M059J (cell line): Measurements from ENCODE around the gene MAP4. TPM values are rescaled to one million over a fixed set of nuclear protein-coding genes. Genes with fewer than 3 reads are reported as not detected.

Source experiments
- DNase-seq: peaks from one replicate; pipeline ENCODE4 v3.0.0-alpha.2; 2012; ENCODE audit warnings: low read depth
- total RNA-seq: library from RNA; depleted of rRNA; stranded (reverse); fragments of >200 nt; shearing (Covaris generic); gene quantifications from 2 replicates; pipeline ENCODE4 v1.2.3, GENCODE V29; 2014

MAP4 gene
- total RNA-seq, 1 experiment from 2014 or later = 95.5 TPM

DNA sequence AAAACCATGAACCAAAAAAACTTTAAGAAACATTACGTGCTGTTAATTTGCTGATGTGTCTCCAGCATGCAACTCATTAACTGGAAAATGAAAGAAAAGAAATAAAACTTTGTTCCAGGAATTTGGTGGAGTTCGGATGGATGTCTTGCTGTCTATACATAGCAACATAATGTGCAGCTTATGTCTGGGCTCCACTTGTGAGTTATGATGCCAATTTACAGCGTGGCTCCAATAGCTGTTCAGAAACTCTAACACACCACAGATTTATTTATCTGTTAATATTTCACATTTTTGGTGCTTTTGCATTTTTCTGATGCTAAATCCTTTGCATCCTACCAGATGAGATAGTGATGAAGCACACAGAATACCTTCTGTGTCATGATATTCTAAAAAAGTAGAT lies 45.1 kb downstream of the MAP4 start:
- DNase-seq = no peak

DNA sequence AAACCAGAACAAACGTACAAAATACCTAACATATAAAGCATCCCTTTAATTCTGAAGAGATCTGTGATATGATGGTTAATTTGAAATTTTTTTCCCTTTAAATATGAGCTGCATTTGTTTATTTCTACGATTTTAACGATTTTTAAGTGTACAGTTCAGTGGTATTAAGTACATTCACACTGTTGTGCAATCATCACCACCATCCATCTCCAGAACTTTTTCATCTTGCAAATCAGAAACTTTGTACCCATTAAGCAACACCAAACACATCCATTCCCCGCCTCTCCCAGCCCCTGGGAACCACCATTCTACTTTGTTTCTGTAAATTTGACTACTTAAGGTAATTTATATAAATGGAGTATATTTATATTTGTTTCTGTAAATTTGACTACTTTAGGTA lies 51.5 kb downstream of the MAP4 start:
- DNase-seq = no peak

DNA sequence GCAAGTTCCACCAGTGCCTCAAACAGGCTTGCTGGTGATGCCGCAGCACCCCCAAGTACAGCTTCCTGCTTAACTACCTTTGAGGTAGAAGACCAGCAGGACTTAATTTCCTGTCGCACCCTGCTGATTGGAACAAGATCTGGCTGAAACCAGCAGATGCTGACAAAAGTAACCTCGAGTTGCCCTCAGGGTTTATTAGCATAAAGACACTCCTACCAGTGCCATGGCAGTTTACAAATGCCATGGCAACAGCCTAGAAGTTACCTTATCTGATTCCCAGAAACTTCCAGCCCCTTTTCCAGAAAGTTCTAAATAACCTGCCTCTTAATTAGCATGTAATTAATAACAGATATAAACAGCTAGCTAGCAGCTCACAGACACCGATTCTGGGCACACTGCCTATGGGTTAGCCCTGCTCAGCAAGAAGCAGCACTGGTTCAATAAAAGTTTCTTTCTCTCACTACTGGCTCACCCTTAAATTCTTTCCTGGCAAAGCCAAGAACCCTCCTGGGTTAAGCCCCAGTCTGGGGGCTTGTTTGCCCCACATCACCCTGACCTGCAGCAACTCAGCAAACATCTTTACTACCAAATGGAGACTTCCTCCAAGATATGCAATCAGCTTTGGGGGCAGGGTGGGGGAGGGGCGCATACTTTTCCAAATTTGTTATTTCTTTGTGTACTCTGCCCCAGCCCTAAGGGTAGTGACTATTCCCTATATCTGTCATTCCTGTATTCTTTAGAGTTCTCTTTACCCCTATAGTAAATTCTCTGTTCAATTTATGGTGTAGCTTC lies 54.2 kb downstream of the MAP4 start:
- DNase-seq = peak; percentile 81

DNA sequence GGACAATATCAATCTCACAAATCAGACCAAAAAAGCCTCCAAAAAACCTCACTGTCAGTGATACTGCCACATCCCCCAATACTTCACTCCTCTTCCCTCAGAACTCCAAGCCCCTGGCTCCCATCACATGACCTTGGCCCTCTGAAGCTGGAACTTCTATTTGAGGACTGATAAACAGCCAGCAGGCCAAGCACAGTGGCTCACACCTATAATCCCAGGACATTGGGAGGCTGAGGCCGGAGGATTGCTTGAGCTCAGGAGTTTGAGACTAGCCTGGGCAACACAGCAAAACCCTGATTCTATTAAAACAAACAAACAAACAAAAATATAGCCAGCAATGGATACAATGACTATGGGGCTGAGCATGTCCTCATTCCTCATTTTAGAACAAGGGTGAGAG lies 55.2 kb downstream of the MAP4 start:
- no peak for DNase-seq

DNA sequence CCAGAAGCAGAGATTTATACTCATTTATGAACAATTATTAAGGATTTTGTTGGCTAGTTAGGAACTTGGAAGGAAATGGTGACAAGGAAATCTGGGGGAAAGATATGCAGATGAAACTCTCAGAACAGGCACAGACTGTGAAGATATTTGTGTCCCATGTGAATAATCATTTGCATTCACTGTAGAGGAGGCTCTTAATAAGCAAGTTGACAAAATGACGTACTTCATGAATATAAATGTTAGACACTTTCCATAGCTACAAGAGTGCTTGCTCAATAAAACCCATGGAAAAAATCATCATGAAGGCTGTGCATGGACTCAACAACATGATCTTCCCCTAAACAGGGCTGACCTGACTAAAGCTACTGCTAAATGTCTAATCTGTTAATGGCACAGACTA lies 59.7 kb downstream of the MAP4 start:
- no peak for DNase-seq

DNA sequence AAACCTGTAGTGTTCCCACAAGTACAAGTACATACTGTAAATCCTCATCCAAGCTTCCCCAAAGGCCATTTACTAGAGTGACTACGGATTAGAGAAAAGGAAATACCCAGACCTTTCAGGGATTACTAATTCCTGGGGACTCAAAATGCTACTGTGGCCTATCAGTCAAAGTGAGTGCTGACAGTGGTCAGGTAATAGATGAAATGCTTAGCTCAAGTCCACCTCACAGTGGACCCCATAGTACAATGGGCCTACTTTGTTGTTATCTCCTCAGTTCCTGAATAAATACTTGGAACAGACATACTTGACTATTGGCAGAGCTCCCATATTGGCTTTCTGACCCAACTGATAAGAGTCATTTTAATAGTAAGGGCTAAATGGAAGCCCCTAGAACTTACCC lies 61.6 kb downstream of the MAP4 start:
- DNase-seq = no peak

DNA sequence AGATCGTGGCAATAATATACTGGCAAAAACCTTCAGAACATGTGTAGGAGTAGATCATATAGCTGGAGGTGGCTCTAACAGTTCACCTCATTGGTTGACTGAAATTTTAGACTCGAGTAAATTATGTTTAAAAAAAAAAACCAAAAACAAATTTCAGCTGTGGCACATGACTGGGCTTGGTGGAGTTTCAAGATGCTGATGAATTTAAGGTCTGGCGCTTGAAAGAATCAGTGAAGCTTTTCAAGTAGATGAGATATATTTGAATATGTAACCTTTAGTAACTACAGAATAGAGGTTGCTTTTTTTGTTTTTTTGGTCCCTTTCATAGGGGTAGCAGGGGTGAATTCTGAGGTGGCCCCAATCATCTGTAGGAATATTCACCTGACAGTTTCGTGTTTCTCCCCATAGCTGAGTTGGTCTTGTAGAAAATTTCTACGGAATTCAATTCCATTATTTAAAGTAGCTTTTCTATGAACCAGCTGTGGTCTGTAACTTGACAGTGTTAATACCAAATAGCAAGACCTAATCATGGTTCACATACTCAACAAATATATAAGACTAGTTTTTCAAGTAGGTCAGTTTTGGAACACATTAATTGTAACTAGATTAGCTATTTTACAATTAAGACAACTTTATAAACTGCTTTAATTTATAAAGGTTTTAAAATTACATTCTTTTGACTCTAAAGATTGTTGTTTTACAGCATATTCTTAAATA lies 65.6 kb downstream of the MAP4 start:
- no peak for DNase-seq

DNA sequence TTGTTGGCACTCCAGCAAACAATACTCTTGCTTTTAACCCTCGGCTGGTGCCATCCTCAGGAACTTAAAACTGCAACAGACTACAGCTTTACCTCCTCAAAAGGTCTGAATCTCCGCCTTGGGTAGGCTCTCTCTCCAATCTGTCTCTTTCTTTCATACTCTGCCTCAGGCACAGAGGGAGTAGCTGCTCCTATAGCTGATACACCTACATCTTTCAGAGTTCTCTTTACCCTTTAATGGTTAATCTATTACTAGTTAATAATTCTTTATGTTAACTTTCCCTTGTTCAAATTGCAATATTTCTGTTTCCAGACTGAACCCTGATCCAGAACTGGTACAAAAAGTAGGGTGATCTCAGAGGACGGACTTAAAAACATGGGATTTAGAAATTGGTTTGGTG lies 66.2 kb downstream of the MAP4 start:
- DNase-seq = no peak

DNA sequence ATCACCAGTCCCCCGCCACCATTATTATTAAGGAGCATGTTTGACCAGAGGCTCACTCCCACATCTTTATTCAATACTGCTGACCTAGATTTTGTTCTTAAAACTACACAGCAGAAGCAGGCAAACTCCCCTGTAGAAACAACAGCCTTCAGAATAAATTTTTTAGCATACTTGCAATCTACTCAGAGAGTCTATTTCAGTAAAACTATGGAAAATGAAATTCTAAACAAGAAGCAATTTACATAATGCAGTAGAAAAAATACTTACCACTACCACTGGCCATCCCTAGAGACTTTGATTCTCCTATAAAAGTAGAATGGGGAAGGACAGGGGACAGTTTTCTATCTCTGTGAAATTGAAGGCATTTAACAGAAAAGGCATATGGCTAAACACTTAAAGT lies 76.0 kb downstream of the MAP4 start:
- DNase-seq = no peak

DNA sequence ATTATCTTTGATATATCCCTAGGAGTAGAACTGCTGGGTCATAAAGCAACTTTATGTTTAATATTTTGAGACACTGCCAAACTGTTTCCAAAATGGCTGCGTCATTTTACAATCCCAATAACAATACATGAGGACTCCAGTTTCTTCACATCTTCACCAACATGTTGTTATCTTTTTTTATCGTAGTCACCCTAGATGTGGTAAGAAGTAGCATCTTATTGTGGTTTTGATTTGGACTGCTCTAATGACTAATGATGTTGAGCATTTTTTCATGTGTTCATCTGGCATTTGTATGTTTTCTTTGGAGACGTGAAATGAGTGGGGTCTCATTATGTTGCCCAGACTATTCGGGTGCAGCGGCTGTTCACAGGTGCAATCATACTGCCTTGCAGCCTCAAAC lies 83.8 kb downstream of the MAP4 start:
- DNase-seq = peak; percentile 23

DNA sequence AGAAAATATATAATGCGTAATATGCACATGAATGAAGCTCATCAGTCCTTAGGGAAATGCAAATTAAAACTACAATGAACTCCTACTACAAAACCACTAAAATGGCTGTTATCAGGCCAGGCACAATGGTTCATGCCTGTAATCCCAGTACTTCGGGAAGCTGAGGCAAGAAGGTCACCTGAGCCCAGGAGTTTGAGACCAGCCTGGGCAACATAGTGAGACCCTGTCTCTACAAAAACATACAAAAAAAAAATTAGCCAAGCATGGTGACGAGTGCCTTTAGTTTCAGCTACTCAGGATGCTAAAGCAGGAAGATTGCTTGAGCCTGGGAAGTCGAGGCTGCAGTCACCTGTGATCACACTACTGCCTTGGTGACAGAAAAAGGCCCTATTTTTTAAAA lies 85.2 kb downstream of the MAP4 start:
- no peak for DNase-seq

DNA sequence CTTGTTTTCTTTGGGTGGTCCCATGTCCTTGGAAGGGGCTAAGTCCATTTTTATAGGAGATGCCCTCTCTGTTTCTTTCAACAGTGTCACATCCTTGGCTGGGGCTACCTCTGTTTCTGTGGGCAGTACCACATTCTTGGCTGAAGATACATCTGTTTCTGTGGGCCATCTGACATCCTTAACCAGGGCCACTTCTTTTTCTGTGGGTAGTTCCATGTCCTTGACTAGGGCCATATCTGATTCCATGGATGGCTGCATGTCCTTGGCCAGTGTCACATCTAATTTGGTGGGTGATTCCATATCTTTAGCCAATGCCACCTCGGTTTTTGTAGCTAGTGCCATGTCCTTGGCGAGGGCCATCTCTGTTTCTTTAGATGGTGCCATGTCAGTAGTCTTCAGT lies 99.5 kb downstream of the MAP4 start:
- no peak for DNase-seq

DNA sequence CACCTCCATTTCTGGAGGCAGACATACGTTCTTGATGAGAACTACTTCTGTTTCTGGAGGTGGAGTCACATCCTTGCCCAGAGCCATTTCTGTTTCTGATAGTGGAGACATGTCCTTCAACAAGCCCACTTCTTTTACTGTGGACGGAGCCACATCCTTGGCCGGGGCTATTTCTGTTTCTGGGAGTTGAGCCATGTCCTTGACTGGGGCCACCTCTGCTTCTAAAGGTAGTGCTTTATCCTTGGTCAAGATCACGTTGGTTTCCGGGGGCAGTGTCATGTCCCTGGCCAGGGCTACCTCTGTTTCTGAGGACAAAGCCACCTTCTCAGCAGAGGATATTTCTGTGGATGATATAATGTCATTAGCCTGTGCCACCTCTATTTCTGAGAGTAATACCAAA lies 100.0 kb downstream of the MAP4 start:
- DNase-seq = no peak

DNA sequence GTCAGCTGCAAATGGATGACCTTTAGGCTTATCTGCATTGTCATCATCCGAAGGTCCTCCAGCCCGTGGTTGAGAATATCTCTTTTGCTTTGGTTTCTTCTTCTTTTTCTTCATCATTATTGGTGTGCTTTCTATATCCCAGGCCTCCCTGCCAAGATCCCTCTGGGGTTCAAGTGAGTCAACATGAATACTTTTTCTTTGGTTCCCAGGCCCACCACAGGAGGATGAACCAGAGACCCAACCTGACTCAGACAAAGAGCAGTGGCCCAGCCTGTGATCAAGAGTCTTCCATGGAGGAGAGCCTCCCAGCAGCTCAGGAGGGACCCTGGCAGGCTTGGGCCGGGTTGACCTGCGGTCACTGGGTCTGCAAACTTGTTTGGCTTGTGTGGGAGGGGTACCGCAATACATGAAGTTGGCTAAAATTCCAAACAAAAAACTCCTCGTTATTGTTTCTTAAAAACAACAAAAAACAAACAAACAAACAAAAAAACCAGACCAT lies 104.2 kb downstream of the MAP4 start:
- peak; percentile 40 for DNase-seq

DNA sequence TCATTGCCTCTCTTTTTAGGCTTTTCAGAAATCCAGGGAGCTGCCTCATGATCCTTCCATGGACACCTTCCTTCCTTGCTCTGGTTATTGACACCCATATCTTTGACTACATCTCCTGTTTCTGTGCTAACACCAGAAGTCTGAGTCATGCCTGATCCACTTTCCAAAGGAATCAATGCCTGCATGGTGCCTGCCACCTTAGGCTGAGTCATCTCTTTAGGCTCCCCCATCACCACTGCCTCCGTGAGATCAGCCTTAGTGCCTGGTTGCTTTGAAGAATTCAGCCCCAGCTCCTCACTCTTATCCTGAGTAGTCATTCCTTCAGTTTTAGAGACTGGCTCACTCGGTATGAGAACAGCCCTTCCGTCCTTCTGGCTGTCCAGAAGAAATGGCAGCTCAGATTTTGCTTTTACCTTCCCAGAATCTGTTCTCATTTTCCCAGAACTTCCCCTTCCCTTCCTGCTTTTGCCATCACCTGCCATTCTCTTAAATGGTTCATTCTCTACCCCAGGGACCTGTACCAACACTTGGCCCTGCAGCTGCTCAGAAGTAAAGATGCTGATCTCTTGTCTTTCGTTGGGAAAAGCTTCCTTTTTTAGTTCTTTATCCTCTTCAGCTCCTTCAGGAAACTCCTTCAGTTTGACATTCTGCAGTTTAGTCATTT lies 105.3 kb downstream of the MAP4 start:
- peak; percentile 92 for DNase-seq

DNA sequence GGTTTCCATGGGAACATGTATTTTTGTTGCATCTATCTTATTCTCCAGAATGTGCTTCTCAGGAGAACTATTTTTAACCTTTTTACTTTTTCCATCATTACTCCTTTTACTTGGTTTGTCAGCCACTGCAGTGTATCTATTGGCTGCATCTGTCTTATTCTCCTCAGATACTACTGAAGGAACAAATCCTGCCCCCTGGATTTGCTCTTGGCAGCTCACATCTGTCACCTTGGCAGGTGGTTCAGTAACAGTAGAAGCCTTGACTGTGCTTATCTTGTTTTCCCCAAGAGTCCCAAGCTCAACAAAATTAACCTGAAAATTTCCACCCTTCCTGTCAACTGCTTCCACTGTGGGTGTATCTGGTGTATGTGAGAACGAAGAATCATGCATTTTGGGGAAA lies 106.0 kb downstream of the MAP4 start:
- no peak for DNase-seq

DNA sequence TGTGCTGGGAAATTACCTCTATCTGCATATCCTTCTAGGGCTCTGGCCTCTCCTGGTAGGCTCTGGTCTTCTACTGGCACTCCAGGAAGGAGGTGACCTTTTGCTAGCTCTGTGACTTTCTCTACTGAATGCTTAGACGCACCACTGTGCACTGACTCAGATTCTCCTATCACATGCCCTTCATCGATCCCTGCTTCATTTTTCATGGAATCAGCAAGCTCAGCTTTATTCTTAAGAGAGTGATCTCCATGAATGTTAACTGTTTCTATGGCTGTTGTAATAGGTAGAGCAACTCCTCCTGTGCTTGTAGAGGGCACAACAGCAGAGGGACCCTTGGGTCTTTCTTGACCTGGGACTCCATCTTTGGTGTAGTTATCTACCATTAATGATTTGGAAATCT lies 106.6 kb downstream of the MAP4 start:
- no peak for DNase-seq

DNA sequence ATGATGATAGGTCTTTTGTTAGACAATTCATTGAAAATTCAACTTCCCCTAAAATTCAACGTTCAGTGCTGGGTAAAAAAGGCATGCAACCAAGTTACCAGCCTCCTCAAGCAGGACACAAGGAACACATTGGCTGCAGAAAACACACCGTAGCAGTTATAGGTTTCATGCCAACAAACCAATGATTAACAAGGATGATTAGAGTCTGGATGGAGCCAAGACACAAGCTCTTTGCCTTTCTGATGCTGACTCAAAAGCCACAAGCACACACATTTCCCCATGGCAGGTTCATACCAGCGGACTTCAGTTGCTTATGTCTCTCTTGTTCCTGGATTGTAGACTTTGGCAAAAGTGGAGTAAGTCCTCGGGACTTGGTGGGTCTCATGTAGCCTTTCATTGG lies 107.5 kb downstream of the MAP4 start:
- DNase-seq = no peak

DNA sequence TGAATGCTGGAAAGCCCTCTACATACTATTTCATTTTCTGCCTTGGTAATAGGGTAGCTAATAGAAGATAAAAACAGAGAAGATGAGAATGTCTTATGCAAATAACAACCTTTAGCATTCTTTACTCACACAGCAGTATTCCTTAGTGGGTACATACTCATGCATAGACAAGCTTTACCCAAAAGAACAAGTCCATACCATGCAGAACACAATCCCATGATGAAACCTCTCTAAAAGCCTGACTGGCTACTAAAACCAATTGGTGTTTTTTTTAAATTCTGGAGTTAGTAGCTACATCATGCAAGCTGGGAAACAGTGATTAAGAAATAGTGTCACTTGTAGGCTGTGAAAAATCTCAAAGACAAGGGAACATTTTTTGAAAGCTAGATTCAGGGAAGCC lies 108.4 kb downstream of the MAP4 start:
- no peak for DNase-seq

DNA sequence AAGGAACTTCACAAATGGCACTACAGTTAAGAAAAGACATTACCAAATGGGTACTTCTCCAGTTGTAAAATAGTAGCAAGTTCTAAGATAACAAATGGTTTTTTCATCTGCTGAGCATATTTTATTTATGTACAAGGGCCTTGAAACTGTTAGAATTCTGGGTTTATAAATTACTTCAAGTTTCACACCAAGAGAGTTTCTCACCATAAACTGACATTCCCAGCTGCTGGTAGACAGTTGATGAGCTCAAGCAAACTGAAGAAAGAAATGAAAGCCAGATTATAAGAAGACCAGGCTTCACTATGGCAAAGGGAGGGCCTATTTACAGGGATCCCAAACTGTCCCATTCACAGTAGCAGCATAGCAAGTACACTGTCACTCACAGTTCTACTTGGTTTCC lies 113.5 kb downstream of the MAP4 start:
- DNase-seq = no peak

DNA sequence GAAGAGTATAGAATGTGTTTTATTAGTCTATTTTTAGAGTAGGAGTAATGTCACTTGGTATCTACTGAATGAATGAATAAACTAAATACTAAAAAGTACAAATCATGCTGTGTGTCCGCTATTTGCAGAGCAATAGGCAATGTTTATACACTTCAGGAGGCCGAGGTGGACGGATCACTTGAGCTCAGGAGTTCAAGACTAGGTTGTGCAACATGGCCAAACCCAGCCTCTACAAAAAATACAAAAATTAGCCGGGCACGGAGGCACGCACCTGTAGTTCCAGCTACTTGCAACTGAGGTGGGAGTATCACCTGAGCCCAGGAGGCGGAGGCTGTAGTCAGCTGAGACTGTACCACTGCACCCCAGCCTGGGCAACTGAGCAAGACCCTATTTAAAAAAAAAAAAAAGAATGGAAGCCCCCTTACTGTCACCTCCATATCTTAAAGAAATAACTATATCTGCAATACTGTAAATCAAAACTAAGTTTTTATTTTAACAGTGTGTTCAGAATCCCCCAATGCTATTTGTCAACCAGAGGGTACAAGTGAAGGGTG lies 114.9 kb downstream of the MAP4 start:
- no peak for DNase-seq

DNA sequence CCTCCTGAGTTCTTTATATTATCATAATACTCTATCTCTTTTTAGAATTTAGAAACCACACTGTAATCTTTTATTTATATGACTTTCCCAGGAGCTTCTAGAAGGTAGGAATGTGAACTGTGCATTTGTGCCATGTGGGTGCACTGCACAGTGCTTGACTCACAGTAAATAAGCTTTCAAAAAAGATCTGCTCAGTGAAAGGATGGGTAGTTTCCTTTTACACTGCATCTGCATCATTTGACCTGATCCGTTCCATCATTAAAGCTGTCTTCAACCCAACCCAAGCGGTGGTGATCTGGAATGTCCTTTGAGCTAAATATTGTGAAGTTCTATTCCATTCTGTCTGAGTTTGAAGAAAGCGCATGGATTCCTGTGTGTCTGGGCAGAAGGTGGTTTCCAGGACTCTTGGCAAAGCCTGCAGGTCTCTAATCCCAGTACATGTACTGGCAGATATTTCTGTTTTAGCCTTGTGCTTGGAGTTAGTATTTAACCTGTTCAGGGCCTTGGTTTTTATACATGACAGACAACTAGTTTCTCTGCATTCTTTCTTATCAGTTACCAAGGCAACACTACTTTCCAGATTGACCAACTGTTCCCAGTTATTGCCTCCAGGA lies 116.6 kb downstream of the MAP4 start:
- no peak for DNase-seq
